Liver (tissue), 3 donors: ENCODE measurements around the gene SAE1.

Source experiments
- FOXA1 ChIP-seq: IDR thresholded peaks from 2 replicates; pipeline ENCODE4 v1.6.1; 2016; ENCODE audit warnings: antibody characterized with exemption
- GABPA ChIP-seq, 2 donors: IDR thresholded peaks in 1 of 2; conservative IDR thresholded peaks in 1 of 2; 2 replicates each; pipeline ENCODE4 v1.6.1; 2016; ENCODE audit warnings: antibody characterized with exemption in 2 of 2, mild to moderate bottlenecking in 1 of 2, moderate library complexity in 1 of 2
- JUND ChIP-seq, 2 donors: IDR thresholded peaks; 2 replicates each; pipeline ENCODE4 v1.6.1; 2016; ENCODE audit warnings: antibody characterized with exemption in 2 of 2
- SP1 ChIP-seq: IDR thresholded peaks from 2 replicates; pipeline ENCODE4 v1.6.1; 2018; ENCODE audit warnings: antibody characterized with exemption, mild to moderate bottlenecking
- YY1 ChIP-seq: IDR thresholded peaks from 2 replicates; pipeline ENCODE4 v1.6.1; 2016; ENCODE audit warnings: antibody characterized with exemption, mild to moderate bottlenecking
- TF ChIP-seq, protein P1 (sequence below): fragments of 150-350 bp; IDR thresholded peaks from 2 replicates; pipeline ENCODE4 v1.5.1; 2017; ENCODE audit warnings: improper control_type of control experiment, low read depth, low read length; ENCODE audit not compliant: missing input control
- TF ChIP-seq, protein P2 (sequence below): IDR thresholded peaks from 2 replicates; pipeline ENCODE4 v1.6.1; 2016; ENCODE audit warnings: antibody characterized with exemption, mild to moderate bottlenecking
- TF ChIP-seq, protein P3 (sequence below): IDR thresholded peaks from 2 replicates; pipeline ENCODE4 v1.6.1; 2016; ENCODE audit warnings: antibody characterized with exemption
- donor health status: healthy.
- donor health status: healthy.

DNA sequence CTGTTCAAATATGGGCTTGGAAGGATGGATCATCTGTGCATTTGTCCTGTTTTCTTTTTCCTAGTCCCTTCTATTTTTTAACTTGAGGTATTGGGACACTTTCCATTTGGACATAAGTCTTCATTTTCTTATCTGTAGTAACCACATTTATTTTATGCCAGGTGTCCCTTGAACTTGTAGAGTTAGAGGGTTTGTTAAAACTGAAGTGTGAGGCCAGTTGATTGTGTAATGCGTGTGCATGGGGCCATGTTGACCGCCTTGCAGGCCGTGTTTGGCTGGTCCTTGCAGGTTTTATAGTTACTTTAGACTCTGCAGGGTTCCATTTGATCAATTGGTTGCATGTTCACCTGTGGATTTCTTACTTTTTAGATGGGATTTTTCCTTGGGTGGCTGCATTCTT lies 21.0 kb downstream of the SAE1 start:
- TF ChIP-seq, protein P1, sequence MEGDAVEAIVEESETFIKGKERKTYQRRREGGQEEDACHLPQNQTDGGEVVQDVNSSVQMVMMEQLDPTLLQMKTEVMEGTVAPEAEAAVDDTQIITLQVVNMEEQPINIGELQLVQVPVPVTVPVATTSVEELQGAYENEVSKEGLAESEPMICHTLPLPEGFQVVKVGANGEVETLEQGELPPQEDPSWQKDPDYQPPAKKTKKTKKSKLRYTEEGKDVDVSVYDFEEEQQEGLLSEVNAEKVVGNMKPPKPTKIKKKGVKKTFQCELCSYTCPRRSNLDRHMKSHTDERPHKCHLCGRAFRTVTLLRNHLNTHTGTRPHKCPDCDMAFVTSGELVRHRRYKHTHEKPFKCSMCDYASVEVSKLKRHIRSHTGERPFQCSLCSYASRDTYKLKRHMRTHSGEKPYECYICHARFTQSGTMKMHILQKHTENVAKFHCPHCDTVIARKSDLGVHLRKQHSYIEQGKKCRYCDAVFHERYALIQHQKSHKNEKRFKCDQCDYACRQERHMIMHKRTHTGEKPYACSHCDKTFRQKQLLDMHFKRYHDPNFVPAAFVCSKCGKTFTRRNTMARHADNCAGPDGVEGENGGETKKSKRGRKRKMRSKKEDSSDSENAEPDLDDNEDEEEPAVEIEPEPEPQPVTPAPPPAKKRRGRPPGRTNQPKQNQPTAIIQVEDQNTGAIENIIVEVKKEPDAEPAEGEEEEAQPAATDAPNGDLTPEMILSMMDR: no peak
- TF ChIP-seq, protein P2, sequence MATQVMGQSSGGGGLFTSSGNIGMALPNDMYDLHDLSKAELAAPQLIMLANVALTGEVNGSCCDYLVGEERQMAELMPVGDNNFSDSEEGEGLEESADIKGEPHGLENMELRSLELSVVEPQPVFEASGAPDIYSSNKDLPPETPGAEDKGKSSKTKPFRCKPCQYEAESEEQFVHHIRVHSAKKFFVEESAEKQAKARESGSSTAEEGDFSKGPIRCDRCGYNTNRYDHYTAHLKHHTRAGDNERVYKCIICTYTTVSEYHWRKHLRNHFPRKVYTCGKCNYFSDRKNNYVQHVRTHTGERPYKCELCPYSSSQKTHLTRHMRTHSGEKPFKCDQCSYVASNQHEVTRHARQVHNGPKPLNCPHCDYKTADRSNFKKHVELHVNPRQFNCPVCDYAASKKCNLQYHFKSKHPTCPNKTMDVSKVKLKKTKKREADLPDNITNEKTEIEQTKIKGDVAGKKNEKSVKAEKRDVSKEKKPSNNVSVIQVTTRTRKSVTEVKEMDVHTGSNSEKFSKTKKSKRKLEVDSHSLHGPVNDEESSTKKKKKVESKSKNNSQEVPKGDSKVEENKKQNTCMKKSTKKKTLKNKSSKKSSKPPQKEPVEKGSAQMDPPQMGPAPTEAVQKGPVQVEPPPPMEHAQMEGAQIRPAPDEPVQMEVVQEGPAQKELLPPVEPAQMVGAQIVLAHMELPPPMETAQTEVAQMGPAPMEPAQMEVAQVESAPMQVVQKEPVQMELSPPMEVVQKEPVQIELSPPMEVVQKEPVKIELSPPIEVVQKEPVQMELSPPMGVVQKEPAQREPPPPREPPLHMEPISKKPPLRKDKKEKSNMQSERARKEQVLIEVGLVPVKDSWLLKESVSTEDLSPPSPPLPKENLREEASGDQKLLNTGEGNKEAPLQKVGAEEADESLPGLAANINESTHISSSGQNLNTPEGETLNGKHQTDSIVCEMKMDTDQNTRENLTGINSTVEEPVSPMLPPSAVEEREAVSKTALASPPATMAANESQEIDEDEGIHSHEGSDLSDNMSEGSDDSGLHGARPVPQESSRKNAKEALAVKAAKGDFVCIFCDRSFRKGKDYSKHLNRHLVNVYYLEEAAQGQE: no peak
- TF ChIP-seq GABPA (IDR thresholded peaks at IDR 0.05 in 1 of 2, conservative IDR thresholded peaks at IDR 0.05 in 1 of 2) (no peak), YY1 (no peak), SP1 (no peak), FOXA1 (no peak), JUND (IDR thresholded peaks at IDR 0.05) (no peak)
- TF ChIP-seq, protein P3, sequence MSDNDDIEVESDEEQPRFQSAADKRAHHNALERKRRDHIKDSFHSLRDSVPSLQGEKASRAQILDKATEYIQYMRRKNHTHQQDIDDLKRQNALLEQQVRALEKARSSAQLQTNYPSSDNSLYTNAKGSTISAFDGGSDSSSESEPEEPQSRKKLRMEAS: no peak
